GM19397 (cell line): ENCODE results near the gene KRT32.
"Not testable (repeated sequence)": the region's sequence is repeated elsewhere in the genome, so short reads cannot be mapped to it uniquely, and the experiment has no call there.

Source experiments
- ATAC-seq: cut with Tn5 transposase; IDR thresholded peaks from one replicate; pipeline ENCODE4 v1.9.1; 2021; ENCODE audit warnings: mild to moderate bottlenecking, moderate library complexity; ENCODE audit not compliant: unreplicated experiment

Gene KRT32

DNA sequence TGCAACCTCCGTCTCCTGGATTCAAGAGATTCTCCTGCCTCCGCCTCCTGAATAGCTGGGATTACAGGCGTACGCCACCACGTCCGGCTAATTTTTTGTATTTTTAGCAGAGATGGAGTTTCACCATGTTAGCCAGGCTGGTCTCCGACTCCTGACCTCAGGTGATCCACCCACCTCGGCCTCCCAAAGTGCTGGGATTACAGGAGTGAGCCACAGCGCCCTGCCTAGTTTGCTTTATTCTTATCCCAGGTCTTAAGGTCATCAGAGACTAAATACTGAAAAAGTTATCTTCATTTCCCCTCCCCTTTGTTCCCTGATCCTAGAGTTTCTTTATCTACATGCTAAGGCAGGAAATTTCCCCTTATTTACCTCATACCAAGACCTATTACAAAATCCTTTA lies 36.8 kb downstream of the KRT32 start:
- ATAC-seq: not testable (repeated sequence)

DNA sequence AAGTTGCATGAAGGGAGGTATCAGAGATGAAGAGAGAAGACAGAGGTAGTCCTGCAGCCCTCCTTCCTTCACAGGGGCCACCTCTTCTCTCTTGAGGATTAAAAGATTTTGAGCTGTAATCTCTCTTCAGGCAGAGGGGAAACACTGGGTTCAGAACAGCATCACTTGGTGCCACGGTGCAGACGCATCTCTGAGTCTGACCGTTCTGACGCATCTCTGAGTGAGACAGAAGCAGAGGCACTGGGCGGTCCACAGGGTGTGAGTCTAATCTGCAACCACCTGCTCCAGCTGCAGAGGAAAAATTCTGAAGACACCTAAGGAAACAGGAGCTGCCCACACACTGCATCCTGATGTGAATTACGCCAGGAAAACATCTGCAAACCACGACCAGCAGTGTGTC lies 37.5 kb downstream of the KRT32 start:
- ATAC-seq: no peak

DNA sequence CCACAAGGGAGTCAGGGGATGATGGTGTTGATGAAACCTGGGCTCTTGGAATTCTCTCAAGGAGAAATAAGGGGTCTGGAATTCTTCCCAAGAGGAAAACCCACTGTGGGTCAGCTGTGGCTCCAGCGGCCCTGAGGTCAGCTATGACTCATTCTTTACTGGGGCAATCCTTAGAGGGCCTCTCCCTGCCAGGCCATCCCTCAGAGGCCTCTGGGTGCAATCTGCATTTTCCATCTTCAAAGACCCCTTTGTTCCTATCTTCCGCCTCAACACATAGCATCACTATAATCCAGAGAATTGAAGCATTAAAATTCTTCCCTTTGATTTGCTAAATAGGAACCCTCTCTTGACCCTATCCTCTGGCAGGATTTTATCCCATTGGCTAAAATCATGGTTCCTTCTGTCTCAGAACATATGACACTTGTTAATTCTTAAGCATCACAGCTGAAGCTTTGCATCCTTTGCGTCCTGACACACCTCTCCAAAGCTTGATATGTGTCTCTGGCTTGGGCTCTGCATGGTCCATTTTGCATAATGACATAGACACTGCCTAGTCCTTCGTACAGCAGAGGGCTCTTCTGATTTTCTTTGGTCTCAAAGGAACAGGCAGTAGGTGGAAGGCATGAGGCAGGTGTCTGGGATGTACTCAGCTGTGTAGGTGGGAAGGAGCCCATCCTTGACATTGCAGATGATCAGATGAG lies 38.4 kb downstream of the KRT32 start:
- no peak for ATAC-seq

DNA sequence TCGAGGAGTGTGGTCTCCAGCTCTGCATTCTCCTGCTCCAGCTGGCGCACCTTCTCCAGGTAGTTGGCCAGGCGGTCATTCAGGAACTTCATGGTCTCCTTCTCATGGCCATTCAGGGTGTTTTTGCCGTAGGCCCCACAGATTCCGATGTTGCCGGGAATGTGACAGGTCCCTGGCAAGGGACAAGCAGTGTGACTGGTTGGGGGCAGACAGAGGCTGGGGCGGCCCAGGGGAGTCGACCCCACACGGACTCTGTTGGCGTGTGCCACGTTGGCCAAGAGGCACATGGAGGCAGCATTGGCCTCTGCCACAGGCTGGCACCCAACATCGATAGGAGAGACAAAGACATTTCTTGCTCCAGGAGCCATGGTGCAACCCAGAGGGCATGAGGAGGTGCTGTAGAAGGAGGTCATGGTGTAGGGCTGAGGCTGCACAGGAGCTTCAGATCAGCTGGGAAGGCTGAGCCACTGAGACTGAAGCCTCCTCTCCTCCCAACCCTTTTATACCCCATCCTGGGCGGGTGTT lies 43.0 kb downstream of the KRT32 start, which contains the start of gene KRT37:
TSS of gene KRT37 (minus strand) at position 475 of the 525 bp plus-strand sequence. CDS start at position 413, 62 bp downstream.
- no peak for ATAC-seq

DNA sequence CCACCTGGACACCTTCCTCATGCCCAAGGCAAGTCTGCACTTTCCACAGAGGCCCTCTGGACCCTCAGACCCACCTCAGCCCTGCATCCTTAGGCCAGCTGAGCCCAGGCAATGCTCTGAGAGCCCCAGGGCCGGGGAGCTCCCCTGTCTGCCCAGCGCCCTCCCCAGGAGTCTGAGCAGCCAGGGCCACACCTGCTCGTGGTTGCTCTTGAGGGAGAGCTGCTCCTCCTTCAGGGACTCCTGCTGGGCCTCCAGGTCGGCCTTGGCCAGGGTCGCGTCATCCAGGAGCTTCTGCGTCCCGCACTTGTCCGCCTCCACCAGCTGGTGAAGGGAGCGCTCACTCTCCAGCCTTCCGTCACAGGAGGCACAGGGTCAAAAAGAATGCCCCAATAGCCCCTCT lies 44.6 kb downstream of the KRT32 start:
- ATAC-seq: not testable (repeated sequence)

DNA sequence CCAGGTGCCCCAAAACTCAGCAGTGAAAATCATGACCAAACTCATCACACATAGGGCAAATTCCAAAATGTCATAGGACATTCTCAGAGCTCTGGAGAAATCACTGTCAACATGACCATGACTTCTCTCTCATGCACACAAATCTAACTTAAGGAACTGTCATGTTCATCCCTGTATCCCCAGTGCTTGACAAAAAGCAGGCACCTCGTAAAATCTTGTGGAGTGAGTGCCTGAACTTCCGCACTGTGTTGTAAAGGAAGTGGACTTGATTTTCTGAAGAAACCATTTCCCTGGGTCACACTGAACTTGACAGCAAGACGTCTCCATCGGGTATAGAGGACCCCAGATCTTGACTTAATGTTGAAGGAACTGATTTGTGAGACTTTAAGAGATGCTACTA lies 45.6 kb downstream of the KRT32 start:
- no peak for ATAC-seq

DNA sequence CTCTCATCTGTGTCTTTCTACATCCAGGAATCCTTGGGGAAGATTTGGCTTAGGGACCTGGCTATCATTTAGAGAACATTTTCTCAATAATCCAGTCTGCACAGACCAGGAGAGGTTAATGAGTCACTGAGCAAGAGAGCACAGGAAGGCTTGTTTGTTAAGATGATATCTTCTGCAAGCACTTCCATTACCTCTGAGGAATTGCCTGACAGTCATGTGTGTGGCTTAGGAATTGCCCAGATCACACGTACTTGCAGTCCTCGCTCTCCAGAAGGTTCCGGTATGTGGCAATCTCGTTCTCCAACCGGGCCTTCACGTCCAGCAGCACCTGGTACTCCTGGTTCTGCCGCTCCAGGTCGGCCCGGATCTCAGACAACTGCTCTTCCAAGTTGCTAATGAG lies 46.1 kb downstream of the KRT32 start:
- no peak for ATAC-seq

DNA sequence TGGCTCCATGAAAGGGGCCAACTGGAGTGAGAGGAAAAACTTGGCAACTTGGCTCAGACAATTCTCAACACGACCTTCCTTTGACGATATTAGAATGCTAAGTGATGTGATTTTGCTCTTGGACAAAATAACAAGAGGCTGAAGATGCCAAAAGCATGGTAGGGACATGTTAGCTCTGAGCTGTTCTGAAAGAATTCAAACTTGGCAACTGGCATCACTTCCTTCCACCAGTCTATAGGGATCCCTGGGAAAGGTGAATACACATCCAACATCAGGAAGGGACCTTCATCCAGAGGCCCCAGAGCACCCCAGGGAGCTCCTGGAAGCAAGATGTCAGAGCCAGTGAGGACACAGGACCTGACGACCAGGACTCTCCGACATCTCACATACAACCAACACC lies 47.1 kb downstream of the KRT32 start:
- ATAC-seq: no peak

DNA sequence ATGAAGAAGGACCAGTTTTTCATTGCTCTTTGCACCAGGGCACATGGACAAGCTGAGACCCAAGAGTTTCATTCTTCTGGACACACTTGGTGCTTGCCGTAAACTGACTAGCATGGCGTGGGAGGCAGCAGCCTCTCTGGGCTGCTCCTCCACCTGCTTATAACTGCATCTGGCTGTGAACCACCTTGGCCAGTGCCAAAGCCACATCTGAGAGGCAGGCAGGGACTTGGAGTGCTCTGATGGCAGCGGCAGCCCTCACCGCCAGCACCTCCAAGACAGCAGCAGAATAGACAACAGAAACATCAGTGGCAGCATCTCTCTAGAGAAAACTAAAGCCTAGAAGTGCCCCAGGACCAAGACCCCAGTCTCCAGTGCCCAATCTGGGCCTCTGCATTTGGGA lies 47.5 kb downstream of the KRT32 start:
- ATAC-seq: no peak

DNA sequence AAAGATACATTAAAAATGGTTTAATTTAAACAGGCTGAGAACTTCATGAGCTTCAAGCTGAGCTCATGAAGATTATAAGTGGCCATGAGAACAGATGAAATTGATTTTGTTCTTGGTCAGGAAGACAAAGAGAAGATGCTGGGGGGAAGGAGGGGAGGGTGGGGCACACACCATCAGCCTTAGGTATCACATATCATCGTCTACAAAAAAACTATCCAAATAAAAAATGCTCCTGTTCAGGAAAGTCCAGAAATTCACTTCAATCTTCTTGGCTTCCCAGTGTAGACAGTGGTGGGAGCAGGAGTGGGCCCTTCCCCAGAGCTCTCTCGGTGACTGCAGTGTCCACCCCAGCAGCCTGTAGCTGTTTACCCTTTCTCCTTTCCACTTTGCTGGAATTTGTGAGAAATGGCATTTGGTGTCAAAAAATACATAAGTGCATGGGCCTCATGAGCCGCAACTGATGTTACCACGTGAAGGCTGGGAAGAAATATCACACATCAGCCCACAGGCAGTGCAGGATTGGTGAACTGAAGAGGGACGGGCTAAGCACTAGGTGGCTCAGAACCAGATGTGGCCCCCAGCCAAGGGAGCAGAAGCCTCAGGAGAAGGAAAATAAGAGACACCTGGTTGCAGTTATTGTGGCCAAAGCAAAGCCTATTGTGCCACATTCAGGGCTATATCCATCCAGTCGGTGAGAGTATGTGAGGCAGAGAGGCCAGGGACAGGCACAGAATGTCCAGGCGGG lies 48.9 kb downstream of the KRT32 start:
- no peak for ATAC-seq

DNA sequence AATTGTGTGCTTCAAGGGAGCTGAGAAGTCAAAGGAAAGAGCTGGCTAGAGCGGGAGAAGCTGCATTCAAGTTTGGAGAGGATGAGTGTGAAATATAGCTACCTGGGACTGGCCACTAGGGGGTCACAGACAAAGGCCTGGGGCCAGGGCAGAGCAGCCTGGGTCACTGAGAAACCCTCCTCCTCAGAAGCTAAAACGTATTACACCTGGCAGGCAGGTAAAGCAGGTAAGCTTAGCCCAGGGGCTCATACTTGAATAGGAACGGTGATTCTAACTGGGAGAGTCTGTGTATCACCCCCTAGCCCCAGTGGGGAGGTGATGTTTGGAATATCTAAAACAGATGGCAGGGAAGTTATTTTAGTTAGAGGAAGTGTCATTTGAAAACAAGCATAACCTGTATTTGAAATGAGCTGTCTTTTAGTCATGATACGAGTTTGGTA lies 49.6 kb downstream of the KRT32 start:
- no peak for ATAC-seq

DNA sequence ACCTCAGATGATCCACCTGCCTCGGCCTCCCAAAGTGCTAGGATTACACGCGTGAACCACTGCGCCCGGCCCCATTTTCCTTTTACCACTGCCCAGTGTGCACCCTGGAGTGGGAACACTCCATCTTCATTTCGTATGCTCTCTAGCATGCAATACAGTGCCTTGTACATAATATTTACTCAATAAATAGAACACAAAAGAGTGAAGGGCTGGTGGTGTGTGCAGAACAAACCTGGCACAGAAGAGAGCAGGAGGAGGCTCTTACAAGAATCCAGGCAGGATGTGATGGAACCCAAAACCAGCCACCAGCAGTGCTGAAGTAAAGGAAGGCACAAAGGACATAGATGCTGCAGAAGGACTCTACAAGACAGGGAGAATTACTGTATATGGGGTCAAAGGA lies 50.1 kb downstream of the KRT32 start:
- no peak for ATAC-seq

DNA sequence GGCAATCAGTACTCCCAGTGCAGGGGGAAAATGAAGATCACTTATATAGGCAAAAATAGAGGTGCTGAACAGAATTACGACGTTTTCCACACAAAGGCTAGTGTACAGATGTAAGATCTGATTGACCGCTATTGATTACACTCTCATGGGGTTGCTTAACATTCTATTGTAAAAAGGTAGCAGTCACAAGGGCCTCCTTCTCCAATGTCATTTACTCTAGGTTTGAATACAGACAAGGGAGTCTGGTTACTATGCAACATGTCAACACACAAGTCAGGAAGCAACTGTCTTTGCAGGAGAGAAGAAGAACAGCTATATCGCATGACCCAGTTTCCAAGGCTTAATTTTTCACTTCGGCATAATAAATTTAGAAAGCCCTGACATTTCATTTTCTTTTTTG lies 50.7 kb downstream of the KRT32 start:
- ATAC-seq: no peak

DNA sequence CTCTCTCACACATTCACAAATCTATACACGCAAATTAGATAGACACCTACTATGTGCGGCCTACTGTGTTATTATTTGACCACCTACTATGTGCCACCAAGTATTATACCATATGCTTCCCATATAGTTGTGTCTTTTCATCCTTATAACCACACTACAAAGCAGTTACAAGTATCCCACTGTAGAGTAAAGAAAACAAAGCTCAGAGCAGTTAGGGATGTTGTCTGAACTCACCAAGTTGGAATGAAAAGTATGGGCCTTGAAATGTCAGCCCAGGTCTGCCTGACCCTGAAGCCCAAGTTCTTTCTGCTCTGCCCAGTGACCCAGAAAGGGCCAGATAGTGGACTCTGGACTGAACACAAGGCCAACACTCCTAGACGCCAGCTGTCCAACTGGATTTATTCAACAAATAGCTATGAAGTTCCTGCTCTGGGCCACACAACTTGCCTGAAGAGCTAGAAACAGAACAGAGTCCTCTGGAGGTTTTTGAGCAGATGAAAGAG lies 51.3 kb downstream of the KRT32 start:
- ATAC-seq: no peak

DNA sequence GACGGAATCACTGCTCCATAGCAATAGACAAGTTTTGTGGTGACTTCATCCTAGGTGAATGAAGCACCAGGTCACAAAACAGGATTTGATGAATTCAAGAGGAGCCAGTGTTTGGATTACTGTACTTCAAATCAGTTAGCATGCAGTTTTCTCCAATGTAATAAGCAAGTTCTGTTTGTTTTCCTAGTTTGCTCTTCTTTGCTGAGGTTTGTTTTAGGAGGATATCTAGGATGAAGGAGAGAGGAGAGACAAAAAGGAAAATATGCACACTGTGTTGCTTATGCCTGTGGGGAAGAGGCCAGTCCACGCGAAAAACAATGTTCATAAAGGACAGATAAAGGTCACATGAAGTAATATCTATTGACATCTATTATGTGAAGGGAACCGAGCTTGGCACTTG lies 51.8 kb downstream of the KRT32 start:
- no peak for ATAC-seq

DNA sequence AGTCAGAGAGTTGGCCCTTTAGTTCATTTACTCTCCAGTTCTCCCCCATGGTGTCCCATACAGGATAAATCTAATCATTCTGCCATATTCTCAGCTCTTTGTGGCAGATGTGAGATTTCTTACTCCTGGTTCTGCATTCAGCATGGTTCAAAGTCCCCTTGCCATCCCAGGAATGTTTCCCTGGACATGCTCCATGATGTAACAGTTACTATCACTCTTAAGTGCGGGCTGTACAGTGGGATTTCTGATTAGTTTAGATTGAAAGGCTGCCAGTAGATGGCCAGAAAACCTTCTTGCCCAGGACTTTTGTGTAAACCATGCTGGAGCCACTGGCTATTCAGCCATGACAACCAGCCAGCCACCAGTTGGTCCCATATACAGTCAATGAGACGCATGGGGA lies 53.2 kb downstream of the KRT32 start:
- ATAC-seq: no peak

DNA sequence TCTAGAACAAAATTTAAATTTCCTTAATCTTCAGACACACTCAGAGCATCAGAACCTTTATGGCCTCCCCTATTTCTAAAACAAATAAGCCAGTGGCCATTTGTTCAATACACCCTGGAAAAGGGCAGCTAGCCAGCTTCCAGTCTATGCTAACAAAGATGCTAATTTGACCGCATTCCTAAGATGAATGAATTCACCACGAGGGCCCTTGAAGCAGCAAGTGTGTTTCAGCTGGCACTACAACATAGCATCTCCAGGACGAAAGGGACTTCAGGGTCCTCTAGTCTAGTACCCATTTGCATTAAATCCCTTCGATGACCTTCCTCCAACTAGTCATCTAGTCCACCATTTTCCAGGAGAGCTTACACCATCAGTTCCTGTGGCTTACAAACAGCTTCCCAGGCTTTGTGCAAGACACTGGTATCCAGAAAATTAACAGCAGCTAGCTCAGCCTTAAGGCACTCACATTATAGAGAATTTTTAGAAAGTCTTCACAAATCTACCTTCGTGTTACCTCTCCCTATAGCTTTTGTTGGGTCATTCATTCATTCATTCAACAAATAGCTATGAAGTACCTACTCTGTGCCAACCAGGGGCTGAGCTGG lies 53.7 kb downstream of the KRT32 start:
- ATAC-seq: no peak

DNA sequence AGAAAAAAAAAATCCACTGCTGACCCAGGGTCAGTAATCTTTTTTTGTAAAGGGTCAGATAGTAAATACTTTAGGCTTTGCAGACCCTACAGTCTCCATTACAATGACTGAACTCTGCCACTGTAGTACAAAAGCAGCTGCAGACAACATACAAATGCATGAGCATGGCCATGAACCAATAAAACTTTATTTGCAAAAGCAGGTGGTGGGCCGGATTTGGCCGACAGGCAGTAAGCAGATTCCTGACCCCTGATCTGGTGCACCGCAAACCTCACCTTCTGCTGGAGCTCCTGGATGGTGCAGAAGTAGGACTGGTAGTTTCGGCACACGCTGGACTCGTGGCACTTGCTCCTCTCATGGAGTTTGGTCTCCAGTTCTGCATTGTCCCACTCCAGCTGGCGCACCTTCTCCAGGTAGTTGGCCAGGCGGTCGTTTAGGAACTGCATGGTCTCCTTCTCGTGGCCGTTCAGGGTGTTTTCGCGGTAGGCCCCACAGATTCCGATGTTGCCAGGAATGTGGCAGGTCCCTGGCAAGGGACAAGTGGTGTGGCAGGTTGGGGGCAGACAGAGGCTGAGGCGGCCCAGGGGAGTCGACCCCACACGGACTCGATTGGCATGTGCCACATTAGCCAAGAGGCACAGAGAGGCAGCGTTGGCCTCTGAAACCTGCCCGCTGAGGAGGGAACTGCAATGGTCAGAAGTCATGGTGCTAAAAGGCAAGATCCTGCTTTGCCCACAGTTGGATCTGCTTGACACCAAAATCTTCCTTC lies 55.9 kb downstream of the KRT32 start:
- ATAC-seq: no peak
